ENCODE data around the gene MED8. TPM values are rescaled to one million over a fixed set of nuclear protein-coding genes. Genes with fewer than 3 reads are reported as not detected.

The MED8 gene
- total RNA-seq, 1 experiment from 2014 or later = 42.5 TPM

DNA sequence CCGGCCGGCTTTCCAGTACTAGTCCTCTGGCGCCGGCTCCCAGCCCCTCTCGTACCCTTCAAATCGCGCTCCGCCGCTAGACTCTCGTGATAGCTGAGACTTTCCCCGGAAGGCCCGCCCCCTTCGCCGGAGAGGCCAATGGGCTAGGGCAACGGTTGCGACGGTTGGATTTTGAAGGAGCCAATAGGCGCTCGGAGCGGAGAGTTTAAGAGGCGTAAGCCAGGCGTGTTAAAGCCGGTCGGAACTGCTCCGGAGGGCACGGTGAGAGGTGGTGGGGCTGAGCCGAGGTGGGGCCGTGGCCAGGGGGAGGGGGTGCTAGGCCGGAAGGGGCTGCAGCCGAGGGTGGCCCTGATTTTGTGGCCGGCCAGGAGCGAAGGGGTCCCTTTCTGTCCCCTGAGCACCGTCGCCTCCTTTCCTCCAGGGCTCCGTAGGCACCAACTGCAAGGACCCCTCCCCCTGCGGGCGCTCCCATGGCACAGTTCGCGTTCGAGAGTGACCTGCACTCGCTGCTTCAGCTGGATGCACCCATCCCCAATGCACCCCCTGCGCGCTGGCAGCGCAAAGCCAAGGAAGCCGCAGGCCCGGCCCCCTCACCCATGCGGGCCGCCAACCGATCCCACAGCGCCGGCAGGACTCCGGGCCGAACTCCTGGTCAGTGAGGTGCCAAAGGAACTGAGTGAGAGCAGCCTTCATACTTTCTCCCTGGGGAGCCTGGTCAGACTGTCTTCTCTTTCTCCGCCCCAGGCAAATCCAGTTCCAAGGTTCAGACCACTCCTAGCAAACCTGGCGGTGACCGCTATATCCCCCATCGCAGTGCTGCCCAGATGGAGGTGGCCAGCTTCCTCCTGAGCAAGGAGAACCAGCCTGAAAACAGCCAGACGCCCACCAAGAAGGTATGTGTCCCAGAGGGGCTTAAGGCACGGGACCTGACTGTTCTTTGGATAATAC lies 30.6 kb downstream of the MED8 start, which contains the start of gene CDC20:
Gene CDC20, plus strand, starts transcription at position 236 of the 948 bp plus-strand sequence. Its CDS starts 235 bp downstream, at position 471.
- peak; percentile 100 for DNase-seq
- Histone ChIP-seq H3K27ac (ENCODE audit: low read length) (peak within 1 kb of the TSS; percentile 84), H3K4me2 (ENCODE audit: low read depth, low read length, poor library complexity, severe bottlenecking) (peak within 1 kb of the TSS; percentile 100), H3K4me3 (ENCODE audit: low read length) (peak within 1 kb of the TSS; percentile 98), H4K20me1 (ENCODE audit: insufficient read depth, low read depth, low read length) (peaks cover 9% of the 10 kb centered on the region), H3K36me3 (ENCODE audit: insufficient read depth, low read length) (peaks cover 35% of the 10 kb centered on the region), H2AFZ (ENCODE audit: low read length) (peak within 1 kb of the TSS; percentile 99), H3K9ac (ENCODE audit: low read length) (peak within 1 kb of the TSS; percentile 96), H3K9me2 (replicated peaks; ENCODE audit: insufficient read depth, low read length) (no peaks in the 10 kb centered on the region), H3K79me2 (ENCODE audit: low read length) (peaks cover 28% of the 10 kb centered on the region), H3K9me3 (ENCODE audit: low read length) (no peaks in the 10 kb centered on the region), H3K4me1 (ENCODE audit: low read length) (peaks cover 31% of the 10 kb centered on the region), H3K27me3 (ENCODE audit: low read length) (no peaks in the 10 kb centered on the region)

DNA sequence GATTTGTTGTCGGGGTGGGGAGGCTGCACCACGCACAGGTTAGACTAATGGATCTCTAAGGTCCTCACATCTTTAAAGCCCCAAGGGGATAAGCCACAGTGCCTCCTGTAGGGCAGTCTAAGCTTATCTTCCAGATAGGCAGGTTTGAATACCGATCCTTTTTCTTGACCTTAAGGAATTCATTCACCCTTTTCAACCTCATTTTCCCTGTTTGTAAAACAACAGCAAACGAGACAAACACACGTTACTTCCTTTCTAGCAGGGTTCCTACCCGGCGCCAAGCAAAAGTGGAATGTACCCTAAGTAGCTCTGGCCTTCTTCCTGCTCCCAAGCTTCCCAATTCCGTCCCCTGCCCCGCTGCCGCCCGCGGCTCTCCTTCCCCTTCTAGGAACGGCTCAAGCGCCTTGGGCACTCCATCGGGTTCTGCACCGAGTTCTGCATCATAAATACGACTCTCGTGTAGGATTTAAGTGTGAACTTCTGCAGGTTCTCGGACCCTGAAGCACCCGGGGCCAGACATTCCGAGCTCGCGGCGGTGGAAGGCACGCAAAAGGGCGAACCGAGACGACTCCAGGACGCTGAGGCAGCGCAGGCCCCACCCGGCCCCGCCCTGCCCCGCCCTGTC lies 31.4 kb downstream of the MED8 start:
- peaks cover 28% of the 10 kb centered on the region for H3K79me2 ChIP-seq (ENCODE audit: low read length)
- H2AFZ ChIP-seq (ENCODE audit: low read length) = peak overlapping the region; percentile 99
- peak overlapping the region; percentile 64 for H3K27ac ChIP-seq (ENCODE audit: low read length)
- H3K36me3 ChIP-seq (ENCODE audit: insufficient read depth, low read length) = peaks cover 32% of the 10 kb centered on the region
- H3K27me3 ChIP-seq (ENCODE audit: low read length) = no peaks in the 10 kb centered on the region
- H4K20me1 ChIP-seq (ENCODE audit: insufficient read depth, low read depth, low read length) = peaks cover 9% of the 10 kb centered on the region
- H3K4me1 ChIP-seq (ENCODE audit: low read length) = peaks cover 31% of the 10 kb centered on the region
- H3K9ac ChIP-seq (ENCODE audit: low read length) = peak overlapping the region; percentile 96
- H3K9me3 ChIP-seq (ENCODE audit: low read length) = no peaks in the 10 kb centered on the region
- H3K4me3 ChIP-seq (ENCODE audit: low read length) = peak overlapping the region; percentile 98
- H3K4me2 ChIP-seq (ENCODE audit: low read depth, low read length, poor library complexity, severe bottlenecking) = peak overlapping the region; percentile 100
- peak; percentile 70 for DNase-seq
- H3K9me2 ChIP-seq (replicated peaks; ENCODE audit: insufficient read depth, low read length) = no peaks in the 10 kb centered on the region

DNA sequence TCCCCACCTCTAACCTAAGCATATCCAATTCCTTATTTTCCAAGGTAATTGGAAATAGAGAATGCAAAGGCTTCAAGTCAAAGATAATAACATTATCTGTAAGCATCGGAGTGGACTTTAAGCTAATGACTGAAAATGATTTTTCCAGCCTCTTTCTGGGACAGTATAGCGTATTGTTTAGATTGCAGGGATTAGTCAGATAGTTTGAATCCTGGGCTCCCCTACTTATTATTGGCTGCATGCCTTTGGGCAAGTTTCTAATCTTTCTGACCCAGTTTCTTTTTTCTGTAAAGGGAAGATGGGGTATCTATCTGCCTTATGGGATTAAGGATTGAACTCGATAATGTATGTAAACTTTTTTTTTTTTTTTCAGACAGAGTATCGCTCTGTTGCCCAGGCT lies 32.3 kb downstream of the MED8 start:
- H3K9ac ChIP-seq (ENCODE audit: low read length) = no peak overlapping the region
- no peaks in the 10 kb centered on the region for H3K9me2 ChIP-seq (replicated peaks; ENCODE audit: insufficient read depth, low read length)
- H3K9me3 ChIP-seq (ENCODE audit: low read length) = no peaks in the 10 kb centered on the region
- peaks cover 31% of the 10 kb centered on the region for H3K4me1 ChIP-seq (ENCODE audit: low read length)
- H3K79me2 ChIP-seq (ENCODE audit: low read length) = peaks cover 28% of the 10 kb centered on the region
- no peak overlapping the region for H2AFZ ChIP-seq (ENCODE audit: low read length)
- H4K20me1 ChIP-seq (ENCODE audit: insufficient read depth, low read depth, low read length) = peaks cover 9% of the 10 kb centered on the region
- peaks cover 32% of the 10 kb centered on the region for H3K36me3 ChIP-seq (ENCODE audit: insufficient read depth, low read length)
- no peak overlapping the region for H3K4me3 ChIP-seq (ENCODE audit: low read length)
- H3K27ac ChIP-seq (ENCODE audit: low read length) = no peak overlapping the region
- no peaks in the 10 kb centered on the region for H3K27me3 ChIP-seq (ENCODE audit: low read length)
- DNase-seq = no peak
- H3K4me2 ChIP-seq (ENCODE audit: low read depth, low read length, poor library complexity, severe bottlenecking) = no peak overlapping the region

DNA sequence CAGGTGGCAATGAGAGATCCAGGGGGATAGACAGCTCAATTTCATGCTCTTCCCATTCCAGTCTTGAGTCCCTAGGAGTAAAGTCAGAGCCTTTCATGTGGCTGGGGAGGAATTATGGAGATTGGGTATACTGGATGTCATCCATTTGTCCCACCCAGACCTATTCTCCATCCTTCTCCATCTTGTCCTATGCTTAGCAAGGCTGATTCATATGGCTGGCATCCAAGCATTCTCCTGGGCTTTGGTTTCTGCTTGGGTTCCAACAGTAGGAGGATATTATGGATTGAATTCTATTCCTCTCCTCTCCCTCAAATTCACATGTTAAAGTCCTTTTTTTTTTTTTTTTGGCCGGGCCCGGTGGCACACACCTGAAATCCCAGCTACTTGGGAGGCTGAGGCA lies 34.7 kb downstream of the MED8 start:
- Histone ChIP-seq H3K79me2 (ENCODE audit: low read length) (peaks cover 12% of the 10 kb centered on the region), H3K4me2 (ENCODE audit: low read depth, low read length, poor library complexity, severe bottlenecking) (no peak overlapping the region), H3K9me2 (replicated peaks; ENCODE audit: insufficient read depth, low read length) (no peaks in the 10 kb centered on the region), H3K27ac (ENCODE audit: low read length) (no peak overlapping the region), H3K9me3 (ENCODE audit: low read length) (no peaks in the 10 kb centered on the region), H3K36me3 (ENCODE audit: insufficient read depth, low read length) (peaks cover 9% of the 10 kb centered on the region), H3K4me1 (ENCODE audit: low read length) (peaks cover 13% of the 10 kb centered on the region), H3K4me3 (ENCODE audit: low read length) (no peak overlapping the region), H3K9ac (ENCODE audit: low read length) (no peak overlapping the region), H3K27me3 (ENCODE audit: low read length) (no peaks in the 10 kb centered on the region), H2AFZ (ENCODE audit: low read length) (no peak overlapping the region), H4K20me1 (ENCODE audit: insufficient read depth, low read depth, low read length) (peaks cover 4% of the 10 kb centered on the region)
- no peak for DNase-seq

DNA sequence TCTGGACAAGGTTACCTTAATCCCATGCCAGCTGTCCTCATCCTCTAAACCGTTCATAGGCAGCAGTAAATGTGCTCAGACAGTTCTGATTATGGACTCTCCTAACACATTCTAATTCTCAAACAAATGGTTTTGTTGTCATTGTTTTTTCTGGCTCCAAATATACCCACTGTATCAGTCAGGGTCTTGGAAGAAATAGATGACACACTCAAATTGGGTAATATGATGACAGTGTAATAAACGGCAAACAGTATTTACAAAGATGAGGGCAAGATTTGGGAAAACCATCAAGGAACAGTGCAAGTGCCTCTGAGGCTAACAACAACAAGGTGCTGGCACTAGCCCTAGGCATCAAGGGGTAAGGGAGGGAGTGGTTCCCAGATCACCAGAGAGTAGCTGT lies 35.1 kb downstream of the MED8 start:
- Histone ChIP-seq H3K4me2 (ENCODE audit: low read depth, low read length, poor library complexity, severe bottlenecking) (no peak overlapping the region), H3K36me3 (ENCODE audit: insufficient read depth, low read length) (peaks cover 4% of the 10 kb centered on the region; the same call in 1 of the 2 replicates), H3K27me3 (ENCODE audit: low read length) (no peaks in the 10 kb centered on the region), H3K79me2 (ENCODE audit: low read length) (peaks cover 7% of the 10 kb centered on the region), H3K9me2 (replicated peaks; ENCODE audit: insufficient read depth, low read length) (no peaks in the 10 kb centered on the region), H3K4me3 (ENCODE audit: low read length) (no peak overlapping the region), H3K9ac (ENCODE audit: low read length) (no peak overlapping the region), H3K27ac (ENCODE audit: low read length) (no peak overlapping the region), H4K20me1 (ENCODE audit: insufficient read depth, low read depth, low read length) (no peaks in the 10 kb centered on the region), H3K9me3 (ENCODE audit: low read length) (no peaks in the 10 kb centered on the region), H3K4me1 (ENCODE audit: low read length) (peaks cover 13% of the 10 kb centered on the region), H2AFZ (ENCODE audit: low read length) (no peak overlapping the region)
- no peak for DNase-seq

DNA sequence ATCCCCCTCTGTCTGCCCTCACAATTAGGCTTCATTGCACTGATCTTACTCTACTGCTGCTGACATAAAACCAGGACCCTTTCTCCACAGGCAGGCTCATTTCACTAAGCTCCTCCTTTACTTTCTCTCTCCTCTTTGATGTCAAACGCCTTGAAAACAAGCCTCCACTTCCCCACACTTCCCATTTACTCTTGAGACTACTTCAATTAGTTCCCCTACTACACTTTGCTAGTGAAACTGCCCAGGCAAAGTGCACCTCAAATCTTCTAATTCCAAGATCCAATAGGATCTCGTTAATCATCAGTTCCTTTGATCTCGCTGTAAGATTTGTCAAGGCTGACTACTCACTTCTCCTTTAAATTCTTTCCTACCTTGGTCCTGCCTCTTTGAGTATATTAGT lies 36.7 kb downstream of the MED8 start:
- no peaks in the 10 kb centered on the region for H3K9me3 ChIP-seq (ENCODE audit: low read length)
- H3K4me3 ChIP-seq (ENCODE audit: low read length) = no peak overlapping the region
- DNase-seq = no peak
- H3K27ac ChIP-seq (ENCODE audit: low read length) = no peak overlapping the region
- H4K20me1 ChIP-seq (ENCODE audit: insufficient read depth, low read depth, low read length) = no peaks in the 10 kb centered on the region
- no peak overlapping the region for H3K4me2 ChIP-seq (ENCODE audit: low read depth, low read length, poor library complexity, severe bottlenecking)
- H3K36me3 ChIP-seq (ENCODE audit: insufficient read depth, low read length) = no peaks in the 10 kb centered on the region
- no peaks in the 10 kb centered on the region for H3K79me2 ChIP-seq (ENCODE audit: low read length)
- no peaks in the 10 kb centered on the region for H3K27me3 ChIP-seq (ENCODE audit: low read length)
- no peak overlapping the region for H2AFZ ChIP-seq (ENCODE audit: low read length)
- no peak overlapping the region for H3K9ac ChIP-seq (ENCODE audit: low read length)
- H3K9me2 ChIP-seq (replicated peaks; ENCODE audit: insufficient read depth, low read length) = no peaks in the 10 kb centered on the region
- H3K4me1 ChIP-seq (ENCODE audit: low read length) = peaks cover 9% of the 10 kb centered on the region

DNA sequence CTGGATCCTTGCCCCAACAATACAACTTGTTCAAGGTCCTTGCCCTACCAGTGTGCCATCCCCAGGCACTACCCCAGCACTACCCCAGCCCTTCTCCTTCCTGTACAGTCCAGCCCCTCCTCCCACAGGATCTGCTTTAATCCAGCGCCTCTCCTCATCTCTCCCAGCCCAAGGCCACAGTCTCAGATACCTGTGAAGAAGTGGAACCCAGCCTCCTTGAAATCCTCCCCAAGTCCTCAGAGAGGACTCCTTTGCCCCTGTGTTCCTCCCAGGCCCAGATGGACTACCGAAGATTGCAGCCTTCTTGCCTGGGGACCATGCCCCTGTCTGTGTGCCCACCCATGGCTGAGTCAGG lies 37.3 kb downstream of the MED8 start:
- no peaks in the 10 kb centered on the region for H4K20me1 ChIP-seq (ENCODE audit: insufficient read depth, low read depth, low read length)
- H3K4me3 ChIP-seq (ENCODE audit: low read length) = no peak overlapping the region
- no peak overlapping the region for H2AFZ ChIP-seq (ENCODE audit: low read length)
- H3K27ac ChIP-seq (ENCODE audit: low read length) = no peak overlapping the region
- DNase-seq = no peak
- no peaks in the 10 kb centered on the region for H3K79me2 ChIP-seq (ENCODE audit: low read length)
- no peaks in the 10 kb centered on the region for H3K9me3 ChIP-seq (ENCODE audit: low read length)
- no peaks in the 10 kb centered on the region for H3K27me3 ChIP-seq (ENCODE audit: low read length)
- H3K9me2 ChIP-seq (replicated peaks; ENCODE audit: insufficient read depth, low read length) = no peaks in the 10 kb centered on the region
- H3K4me1 ChIP-seq (ENCODE audit: low read length) = peaks cover 7% of the 10 kb centered on the region
- no peak overlapping the region for H3K4me2 ChIP-seq (ENCODE audit: low read depth, low read length, poor library complexity, severe bottlenecking)
- H3K36me3 ChIP-seq (ENCODE audit: insufficient read depth, low read length) = no peaks in the 10 kb centered on the region
- H3K9ac ChIP-seq (ENCODE audit: low read length) = no peak overlapping the region
